Breast epithelium (tissue), 4 donors: ENCODE measurements around the gene TNS1. TPM values are rescaled to one million over a fixed set of nuclear protein-coding genes. Genes with fewer than 3 reads are reported as not detected.

Experiments used
- DNase-seq, 2 donors: peaks; one replicate each; pipeline ENCODE4 v3.0.0-alpha.2; 2019; ENCODE audit warnings: low spot score in 2 of 2
- H3K27ac ChIP-seq, 2 donors: fragments of 200-600 bp; sonication (generic) in 1 of 2; one replicate each; pipeline ENCODE4 v1.5.1; 2016 to 2019; ENCODE audit warnings: mild to moderate bottlenecking in 1 of 2
- H3K27me3 ChIP-seq, 2 donors: fragments of 200-600 bp; sonication (generic) in 1 of 2; one replicate each; pipeline versions ENCODE4 v1.5.1 to v1.6.0; 2017 to 2019; ENCODE audit warnings: control low read depth in 1 of 2, mild to moderate bottlenecking in 1 of 2
- H3K36me3 ChIP-seq: fragments of 200-600 bp; one replicate; pipeline ENCODE4 v1.5.1; 2019
- H3K4me1 ChIP-seq, 2 donors: fragments of 200-600 bp; sonication (generic); one replicate each; pipeline ENCODE4 v1.5.1; 2016 to 2019; ENCODE audit warnings: control low read depth in 1 of 2
- H3K4me3 ChIP-seq, 3 donors: fragments of 200-600 bp; sonication (generic); 1 replicate in 2 of 3; 2 replicates in 1 of 3; pipeline ENCODE4 v1.5.1; 2016 to 2019; ENCODE audit warnings: mild to moderate bottlenecking in 3 of 3, moderate library complexity in 2 of 3
- H3K9me3 ChIP-seq, 2 donors: fragments of 200-600 bp; sonication (generic) in 1 of 2; one replicate each; pipeline ENCODE4 v1.5.1; 2016 to 2019; ENCODE audit warnings: control low read depth in 1 of 2
- POLR2A ChIP-seq: fragments of 450-650 bp; IDR thresholded peaks from one replicate; pipeline ENCODE4 v1.6.1; 2016; ENCODE audit warnings: antibody characterized with exemption, mild to moderate bottlenecking, moderate library complexity
- POLR2AphosphoS5 ChIP-seq, 3 donors: sonication (generic); formaldehyde crosslinking; IDR thresholded peaks; one replicate each; pipeline ENCODE4 v1.6.1; 2017; ENCODE audit warnings: antibody characterized with exemption in 3 of 3
- intact Hi-C: fragments of 100-400 bp; cut with DNase I; formaldehyde crosslinking; loops from one replicate; pipeline ENCODE4 v1.15.1; 2023; ENCODE audit warnings: low total_unique reads
- total RNA-seq, 3 donors: library from RNA; depleted of rRNA; stranded (reverse); fragments of >200 nt; gene quantifications; one replicate each; pipeline ENCODE4 v1.1.0, GENCODE V29; 2016
- TF ChIP-seq, protein P1 (sequence below), 3 donors: fragments of 450-650 bp; IDR thresholded peaks; one replicate each; pipeline ENCODE4 v1.5.1; 2016 to 2017; ENCODE audit warnings: antibody characterized with exemption in 3 of 3, mild to moderate bottlenecking in 3 of 3, moderate library complexity in 3 of 3

TNS1 gene
- total RNA-seq, 3 donors from 2014 or later = 141 to 577 (median 154) TPM

GRCh38 chr2:218043701-218044109 is 40.9 kb upstream of the TNS1 start:
- H3K27me3 ChIP-seq = no peaks in the 10 kb centered on the region
- H3K4me1 ChIP-seq = no peaks in the 10 kb centered on the region
- DNase-seq = no peak
- H3K4me3 ChIP-seq = no peak overlapping the region
- no peaks in the 10 kb centered on the region for H3K36me3 ChIP-seq
- H3K27ac ChIP-seq = no peak overlapping the region
- TF ChIP-seq POLR2AphosphoS5 (IDR thresholded peaks at IDR 0.05) (no peak), POLR2A (no peak)
- TF ChIP-seq, protein P1, sequence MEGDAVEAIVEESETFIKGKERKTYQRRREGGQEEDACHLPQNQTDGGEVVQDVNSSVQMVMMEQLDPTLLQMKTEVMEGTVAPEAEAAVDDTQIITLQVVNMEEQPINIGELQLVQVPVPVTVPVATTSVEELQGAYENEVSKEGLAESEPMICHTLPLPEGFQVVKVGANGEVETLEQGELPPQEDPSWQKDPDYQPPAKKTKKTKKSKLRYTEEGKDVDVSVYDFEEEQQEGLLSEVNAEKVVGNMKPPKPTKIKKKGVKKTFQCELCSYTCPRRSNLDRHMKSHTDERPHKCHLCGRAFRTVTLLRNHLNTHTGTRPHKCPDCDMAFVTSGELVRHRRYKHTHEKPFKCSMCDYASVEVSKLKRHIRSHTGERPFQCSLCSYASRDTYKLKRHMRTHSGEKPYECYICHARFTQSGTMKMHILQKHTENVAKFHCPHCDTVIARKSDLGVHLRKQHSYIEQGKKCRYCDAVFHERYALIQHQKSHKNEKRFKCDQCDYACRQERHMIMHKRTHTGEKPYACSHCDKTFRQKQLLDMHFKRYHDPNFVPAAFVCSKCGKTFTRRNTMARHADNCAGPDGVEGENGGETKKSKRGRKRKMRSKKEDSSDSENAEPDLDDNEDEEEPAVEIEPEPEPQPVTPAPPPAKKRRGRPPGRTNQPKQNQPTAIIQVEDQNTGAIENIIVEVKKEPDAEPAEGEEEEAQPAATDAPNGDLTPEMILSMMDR (IDR thresholded peaks at IDR 0.05) = no peak
- intact Hi-C loops = no loop called here
- no peaks in the 10 kb centered on the region for H3K9me3 ChIP-seq

DNA sequence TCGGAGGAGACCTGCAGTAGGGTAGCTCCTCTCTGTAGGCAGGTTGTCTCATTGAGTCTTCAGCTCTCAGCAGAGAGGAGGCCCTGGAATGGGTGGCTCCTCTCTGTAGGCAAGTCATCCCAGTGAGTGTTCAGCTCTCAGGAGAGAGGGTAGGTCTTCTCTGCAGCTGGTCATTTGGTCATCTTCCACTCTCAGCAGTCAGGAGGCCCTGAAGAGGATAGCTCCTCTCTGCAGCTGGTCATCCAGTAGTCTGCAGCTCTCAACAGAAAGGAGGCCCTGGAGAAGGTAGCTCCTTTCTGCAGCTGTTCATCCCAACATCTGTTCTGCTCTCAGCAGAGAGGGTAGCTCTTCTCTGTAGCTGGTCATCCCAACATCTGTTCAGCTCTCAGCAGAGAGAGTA is 40.3 kb upstream of the TNS1 start:
- Histone ChIP-seq H3K9me3 (no peaks in the 10 kb centered on the region), H3K27ac (no peak overlapping the region), H3K27me3 (no peaks in the 10 kb centered on the region), H3K36me3 (no peaks in the 10 kb centered on the region), H3K4me3 (no peak overlapping the region), H3K4me1 (no peaks in the 10 kb centered on the region)
- TF ChIP-seq, protein P1 (IDR thresholded peaks at IDR 0.05) = no peak
- TF ChIP-seq POLR2A (no peak), POLR2AphosphoS5 (IDR thresholded peaks at IDR 0.05) (no peak)
- intact Hi-C loops = no loop called here
- DNase-seq = no peak

GRCh38 chr2:218041302-218042168 is 38.7 kb upstream of the TNS1 start:
- Histone ChIP-seq H3K4me1 (no peaks in the 10 kb centered on the region), H3K36me3 (no peaks in the 10 kb centered on the region), H3K9me3 (no peaks in the 10 kb centered on the region), H3K27me3 (no peaks in the 10 kb centered on the region), H3K4me3 (no peak overlapping the region), H3K27ac (no peak overlapping the region)
- intact Hi-C loops = no loop called here
- no peak for DNase-seq
- TF ChIP-seq POLR2AphosphoS5 (IDR thresholded peaks at IDR 0.05) = no peak
- TF ChIP-seq, protein P1 (IDR thresholded peaks at IDR 0.05) = no peak

GRCh38 chr2:218040883-218041282 is 38.1 kb upstream of the TNS1 start:
- TF ChIP-seq, protein P1 (IDR thresholded peaks at IDR 0.05) = no peak
- no peak for TF ChIP-seq POLR2A
- TF ChIP-seq POLR2AphosphoS5 (IDR thresholded peaks at IDR 0.05) = no peak
- no peaks in the 10 kb centered on the region for H3K9me3 ChIP-seq
- intact Hi-C loops = no loop called here
- no peaks in the 10 kb centered on the region for H3K4me1 ChIP-seq
- no peak overlapping the region for H3K27ac ChIP-seq
- no peaks in the 10 kb centered on the region for H3K36me3 ChIP-seq
- no peak for DNase-seq
- H3K4me3 ChIP-seq = no peak overlapping the region
- H3K27me3 ChIP-seq = no peaks in the 10 kb centered on the region

GRCh38 chr2:218039171-218039570 is 36.4 kb upstream of the TNS1 start:
- H3K9me3 ChIP-seq = no peaks in the 10 kb centered on the region
- TF ChIP-seq, protein P1 (IDR thresholded peaks at IDR 0.05) = no peak
- TF ChIP-seq POLR2A (no peak), POLR2AphosphoS5 (IDR thresholded peaks at IDR 0.05) (no peak)
- no peak overlapping the region for H3K27ac ChIP-seq
- no peaks in the 10 kb centered on the region for H3K36me3 ChIP-seq
- intact Hi-C loops = loop anchor here (5.0 kb wide), 1 partner anchor 428 kb away; no protein-coding TSS in a partner anchor
- DNase-seq = no peak
- H3K27me3 ChIP-seq = no peaks in the 10 kb centered on the region
- no peak overlapping the region for H3K4me3 ChIP-seq
- no peaks in the 10 kb centered on the region for H3K4me1 ChIP-seq
